NOMO-1 treated with dmso at 0.1 percent for 144 hours (cell line): ENCODE measurements around the gene NFAM1.

Source experiments
- DNase-seq: peaks from one replicate; lab custom pipeline; 2025; ENCODE audit not compliant: unreplicated experiment; lab: John Stamatoyannopoulos, UW

NFAM1 gene, protein sequence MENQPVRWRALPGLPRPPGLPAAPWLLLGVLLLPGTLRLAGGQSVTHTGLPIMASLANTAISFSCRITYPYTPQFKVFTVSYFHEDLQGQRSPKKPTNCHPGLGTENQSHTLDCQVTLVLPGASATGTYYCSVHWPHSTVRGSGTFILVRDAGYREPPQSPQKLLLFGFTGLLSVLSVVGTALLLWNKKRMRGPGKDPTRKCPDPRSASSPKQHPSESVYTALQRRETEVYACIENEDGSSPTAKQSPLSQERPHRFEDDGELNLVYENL

DNA sequence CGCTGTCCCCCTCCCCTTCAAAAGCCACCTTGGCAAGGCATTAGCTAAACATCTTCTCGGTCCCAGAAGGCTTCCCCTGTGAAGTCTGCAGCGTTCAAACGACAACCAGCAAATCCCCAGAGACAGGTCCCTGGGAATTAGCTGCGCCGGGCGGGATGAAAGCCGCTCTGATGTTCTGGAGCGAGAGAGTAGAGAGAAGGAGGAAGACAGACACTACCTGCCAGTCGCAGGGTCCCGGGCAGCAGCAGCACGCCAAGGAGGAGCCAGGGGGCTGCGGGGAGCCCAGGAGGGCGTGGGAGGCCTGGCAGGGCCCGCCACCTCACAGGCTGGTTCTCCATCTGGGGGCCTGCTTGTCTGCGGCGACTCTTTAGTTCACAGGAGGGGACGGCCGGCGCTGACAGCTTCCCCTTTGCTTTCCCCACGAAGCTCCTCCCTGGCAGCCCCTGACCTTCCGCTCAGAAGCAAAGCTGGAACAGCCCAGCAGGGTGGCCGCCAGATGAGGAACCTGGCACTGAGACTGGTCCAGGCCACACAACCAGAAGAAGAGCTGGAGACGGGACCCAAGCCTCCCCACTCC, at the start of gene NFAM1:
Gene NFAM1, minus strand, starts transcription at position 384 of the 577 bp plus-strand sequence. Its CDS starts 46 bp downstream, at position 338.
- peak; percentile 86 for DNase-seq

DNA sequence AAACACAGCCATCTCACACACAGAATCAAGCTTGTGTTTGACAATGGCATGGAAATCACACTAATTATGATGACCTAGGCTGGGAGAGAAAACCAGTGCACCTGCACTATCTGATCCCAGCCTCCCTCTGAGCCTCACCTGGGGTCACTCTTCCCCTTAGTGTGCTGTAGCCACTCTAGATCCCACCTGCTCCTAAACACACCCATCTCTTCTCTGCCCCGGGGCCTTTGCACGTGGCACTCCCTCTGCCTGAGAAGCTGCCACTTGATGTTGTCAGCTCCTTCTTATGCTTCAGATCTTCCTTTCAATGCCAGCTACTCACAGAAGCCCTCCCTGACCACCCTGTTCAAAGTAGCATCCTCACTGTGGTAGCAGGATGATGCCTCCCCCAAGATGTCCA, 42.9 kb upstream of the NFAM1 start:
- DNase-seq, result no peak

DNA sequence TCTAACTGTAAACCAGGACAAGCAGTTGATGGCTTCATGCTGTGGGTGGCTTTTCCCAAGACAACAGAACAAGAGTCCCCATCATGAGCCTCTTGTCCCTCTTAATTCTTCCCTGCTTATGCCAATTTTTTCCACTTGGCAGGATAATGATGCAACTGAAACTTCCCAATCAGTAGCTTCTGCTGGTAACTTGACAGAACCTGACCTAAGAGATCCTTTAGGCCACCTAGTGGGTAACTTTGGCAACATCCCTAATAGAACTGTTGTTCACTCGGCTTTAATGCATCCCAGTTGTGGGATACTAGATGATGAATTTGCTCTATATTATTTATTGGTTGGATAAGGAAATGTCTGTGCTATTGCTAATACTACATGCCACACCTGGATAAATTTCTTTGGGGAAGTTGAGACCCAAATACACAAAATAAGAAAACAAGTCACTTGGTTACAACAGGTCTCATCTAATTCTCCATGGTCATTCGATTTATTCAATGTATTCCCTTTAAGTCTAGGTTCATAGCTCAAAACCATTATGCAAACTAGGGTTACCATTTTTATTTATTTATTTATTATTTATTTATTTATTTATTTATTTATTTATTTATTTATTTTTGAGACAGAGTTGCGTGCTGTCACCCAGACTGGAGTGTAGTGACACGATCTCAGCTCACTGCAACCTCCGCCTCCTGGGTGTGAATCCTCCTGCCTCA, 41.4 kb upstream of the NFAM1 start:
- DNase-seq, result peak; percentile 4

DNA sequence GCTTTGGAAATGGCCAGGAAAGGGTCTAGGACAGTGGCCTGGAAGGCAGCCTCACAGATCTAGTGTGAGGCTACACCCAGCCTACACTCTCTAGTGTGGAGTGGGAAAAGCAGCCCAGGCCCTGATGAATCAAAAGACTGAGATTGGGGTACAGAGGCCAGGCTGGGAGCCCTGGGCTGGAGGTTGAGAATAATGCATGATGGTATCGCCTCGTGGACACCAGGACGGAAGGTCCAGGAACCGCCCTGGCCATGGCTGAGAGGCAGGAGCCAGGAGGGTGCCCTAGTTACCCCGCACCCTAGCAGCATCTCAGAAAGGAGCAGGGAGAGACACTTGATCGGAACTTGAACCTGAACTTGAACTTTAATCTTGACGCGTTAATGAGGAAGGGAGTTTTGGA, 40.5 kb upstream of the NFAM1 start:
- no peak for DNase-seq

DNA sequence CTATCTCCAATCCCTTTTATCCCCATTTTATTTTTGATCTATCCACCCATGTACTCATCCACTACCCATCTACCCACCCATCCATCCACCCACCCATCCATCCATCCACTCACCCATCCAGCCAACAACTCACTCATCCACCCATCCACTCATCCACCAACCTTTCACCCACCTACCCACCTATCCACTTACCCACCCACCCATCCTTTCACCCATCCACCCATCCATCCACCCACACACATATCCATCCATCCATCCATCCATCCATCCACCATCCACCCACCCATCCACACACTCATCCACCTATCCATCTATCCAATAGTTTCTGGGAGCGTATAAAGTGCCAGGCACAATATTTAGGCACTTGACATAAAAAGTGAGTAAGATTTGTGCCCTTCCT, 39.2 kb upstream of the NFAM1 start:
- DNase-seq, result no peak

DNA sequence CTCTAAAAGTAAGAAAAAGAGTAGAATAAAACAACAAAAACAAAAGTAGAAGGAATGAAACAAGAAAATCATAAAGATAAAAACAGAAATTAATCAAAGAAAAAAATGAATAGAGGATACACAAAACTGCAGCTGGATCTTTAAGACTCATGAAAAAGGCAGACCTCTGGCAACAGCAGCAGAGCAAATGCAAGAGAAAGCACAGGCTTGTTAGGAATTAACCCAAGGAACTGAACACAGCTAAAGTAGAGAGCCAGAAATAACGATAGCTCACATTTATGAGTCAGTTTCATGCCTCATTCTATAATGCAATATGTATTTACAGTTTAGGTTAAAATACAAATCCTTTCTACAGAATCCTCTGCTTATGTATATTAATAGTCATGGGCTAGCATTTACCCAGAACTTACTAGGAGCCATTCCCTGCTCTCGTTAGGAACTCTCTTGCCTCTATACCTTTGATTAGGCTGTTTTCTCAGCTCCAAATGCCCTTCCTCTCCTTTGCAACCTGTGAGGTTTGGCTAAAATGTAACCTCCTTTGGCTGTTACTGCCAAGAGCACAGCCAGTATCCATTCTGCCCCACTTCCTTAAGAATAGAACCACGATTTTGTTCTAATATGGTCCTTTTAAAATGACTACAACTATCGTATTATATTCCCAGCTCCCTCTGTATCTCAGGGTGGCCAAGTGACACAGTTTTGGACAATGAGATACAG, 38.3 kb upstream of the NFAM1 start:
- DNase-seq, result no peak

DNA sequence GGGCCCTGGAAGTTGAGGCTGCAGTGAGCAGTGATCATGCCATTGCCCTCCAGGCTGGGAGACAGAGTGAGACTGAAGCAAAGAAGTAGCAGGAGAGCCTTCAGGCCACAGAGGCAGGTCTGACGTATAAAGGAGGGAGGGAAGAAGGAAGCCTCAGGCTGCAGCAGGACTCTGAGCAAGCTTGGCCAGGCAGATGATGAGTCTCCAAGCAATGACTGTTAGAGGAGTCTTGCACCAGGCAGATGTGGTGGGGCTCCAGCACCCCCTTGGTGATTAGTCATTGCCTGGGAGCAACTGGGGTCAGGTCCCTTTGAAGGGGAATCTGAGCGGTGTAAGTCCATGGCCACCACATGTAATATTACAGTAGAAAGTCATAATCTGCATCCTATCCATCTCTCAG, 36.6 kb upstream of the NFAM1 start:
- DNase-seq, result no peak

DNA sequence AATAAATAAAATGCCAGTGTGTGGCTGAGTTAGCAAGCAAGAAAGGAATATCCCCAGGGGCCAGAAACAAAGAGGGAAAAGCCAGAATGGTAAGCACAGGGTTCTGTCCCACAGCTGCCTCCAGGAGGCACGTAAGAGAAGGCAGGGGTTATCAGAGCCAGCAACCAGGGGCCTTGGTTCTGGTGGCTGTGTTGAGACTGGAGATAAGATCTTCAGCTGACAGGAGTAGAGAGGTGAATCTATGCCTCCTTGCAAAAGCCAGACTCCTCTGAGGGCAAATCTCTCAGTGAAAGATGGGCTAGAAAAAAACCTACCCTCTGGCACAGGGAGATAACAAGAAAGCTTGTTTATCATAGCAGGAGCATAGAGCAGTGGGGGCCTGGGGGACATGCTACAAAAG, 29.8 kb upstream of the NFAM1 start:
- no peak for DNase-seq

DNA sequence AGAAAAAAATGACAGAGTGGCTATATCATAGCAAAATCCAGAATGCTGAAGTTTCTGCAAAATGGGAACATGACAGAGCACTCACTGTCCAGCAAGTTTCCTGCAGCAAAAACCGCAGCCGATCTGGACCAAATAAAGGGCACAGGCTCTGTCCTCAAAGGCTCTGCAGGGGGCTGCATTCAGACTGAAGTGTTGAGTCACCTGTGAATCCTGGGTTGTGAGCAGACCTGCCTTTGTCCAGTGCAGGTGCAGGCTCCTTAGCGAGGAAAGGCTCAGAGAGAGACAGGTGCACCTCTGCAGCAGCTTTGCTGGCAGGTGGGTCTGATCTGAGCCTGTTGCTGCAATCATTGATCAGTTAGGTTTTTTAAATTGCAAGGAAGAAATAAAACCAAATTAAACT, 29.3 kb upstream of the NFAM1 start:
- DNase-seq, result no peak

DNA sequence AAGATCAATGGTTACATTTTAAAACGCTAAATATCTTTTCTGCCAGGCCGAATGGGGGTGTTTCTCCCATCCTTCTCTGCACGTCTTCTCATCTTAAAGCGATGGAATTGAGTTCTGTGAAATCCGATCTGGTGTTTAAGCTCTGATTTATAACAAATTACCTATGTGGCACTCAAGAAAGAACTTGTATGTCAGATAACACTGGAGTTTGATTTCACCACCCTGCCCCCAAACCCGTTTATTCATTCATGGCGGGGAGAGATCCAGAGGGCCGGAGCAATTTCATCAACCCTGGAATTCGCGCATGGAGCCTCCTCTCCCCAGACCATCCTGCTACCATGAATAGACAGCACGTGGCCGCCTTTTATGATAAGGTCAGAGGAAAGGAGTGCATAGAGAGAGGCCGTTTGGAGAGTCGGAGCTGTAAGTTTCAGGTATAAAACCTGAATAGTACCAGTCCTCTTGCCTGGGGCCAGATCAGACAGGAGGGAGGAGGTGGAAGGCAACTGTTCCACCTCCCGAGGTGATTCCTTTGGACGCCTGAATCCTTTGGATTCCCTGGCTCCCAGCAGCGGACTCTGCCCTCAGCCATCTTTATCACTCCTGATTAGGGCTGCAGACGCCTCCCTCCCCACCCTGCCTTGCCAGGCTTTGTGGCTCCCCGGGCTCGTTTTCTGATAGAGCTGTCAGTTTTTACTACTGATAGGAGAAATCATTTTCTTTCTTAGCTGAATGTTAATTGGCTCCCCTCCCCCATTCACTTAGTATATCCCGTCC, 27.3 kb upstream of the NFAM1 start:
- DNase-seq, result no peak

DNA sequence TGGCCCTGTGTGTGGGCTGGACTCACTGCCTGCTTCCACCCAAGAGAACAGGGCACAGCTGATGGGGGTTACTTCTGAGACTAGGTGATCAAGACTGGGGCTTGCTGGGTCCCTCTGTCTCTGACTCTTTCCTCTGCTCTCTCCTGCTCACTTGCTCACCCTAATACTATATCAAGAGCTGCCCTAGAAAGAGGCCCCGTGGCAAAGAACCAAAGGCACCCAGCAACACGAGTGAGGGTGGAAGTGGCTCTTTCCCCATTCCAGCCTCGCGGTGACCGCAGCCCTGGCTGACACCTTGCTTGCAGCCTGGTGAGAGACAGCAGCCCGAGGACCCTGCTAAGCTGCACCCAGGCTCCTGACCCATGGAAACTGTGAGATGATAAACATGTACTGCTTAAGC, 20.7 kb upstream of the NFAM1 start:
- no peak for DNase-seq

DNA sequence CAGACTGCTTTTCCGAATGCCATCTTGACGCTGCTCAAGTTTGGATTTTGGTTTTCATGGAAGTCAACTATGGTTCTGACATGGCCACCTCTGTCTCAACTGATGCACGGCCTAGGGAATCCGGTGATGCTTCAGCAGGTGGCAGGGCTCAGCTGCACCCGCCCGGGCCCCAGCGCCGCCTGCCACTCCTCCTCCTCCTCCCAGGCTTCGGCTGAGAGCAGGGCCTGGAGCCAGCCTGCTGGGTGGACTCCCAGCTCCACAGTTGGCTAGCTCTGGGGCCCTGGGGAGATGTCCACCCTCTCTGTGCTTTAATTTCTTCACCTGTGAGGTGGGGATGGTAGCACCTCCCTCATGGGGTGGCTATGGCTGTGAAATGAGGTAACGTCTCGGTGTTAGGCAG, 20.3 kb upstream of the NFAM1 start:
- DNase-seq, result no peak

DNA sequence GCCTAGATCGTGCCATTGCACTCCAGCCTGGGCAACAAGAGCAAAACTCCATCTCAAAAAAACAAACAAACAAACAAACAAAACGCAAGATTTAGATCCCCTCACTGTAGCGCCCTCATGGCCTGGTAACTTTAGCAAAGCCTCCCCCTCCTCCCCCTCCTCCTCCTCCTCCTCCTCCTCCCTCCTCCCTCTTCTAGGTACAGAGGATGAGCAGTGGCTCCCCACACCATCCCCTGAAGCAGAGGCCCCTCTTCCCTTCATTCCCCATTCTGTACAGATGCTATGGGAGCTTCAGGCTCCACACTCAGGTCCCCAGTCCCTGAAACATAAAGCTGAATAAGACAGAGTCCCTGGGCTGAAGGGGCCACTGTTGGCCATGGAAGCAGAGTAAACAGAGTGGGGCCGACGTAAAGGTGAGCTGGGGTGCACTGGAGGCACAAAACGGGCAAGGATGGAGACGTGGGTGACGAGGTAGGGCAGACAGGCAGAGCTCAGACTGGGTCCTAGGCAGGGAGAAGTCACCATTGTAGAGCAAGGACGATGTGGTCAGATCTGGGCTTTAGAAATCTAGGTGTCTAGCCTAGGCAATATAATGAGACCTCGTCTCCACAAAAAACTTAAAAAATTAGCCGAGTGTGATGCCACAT, 19.4 kb upstream of the NFAM1 start:
- DNase-seq, result no peak

DNA sequence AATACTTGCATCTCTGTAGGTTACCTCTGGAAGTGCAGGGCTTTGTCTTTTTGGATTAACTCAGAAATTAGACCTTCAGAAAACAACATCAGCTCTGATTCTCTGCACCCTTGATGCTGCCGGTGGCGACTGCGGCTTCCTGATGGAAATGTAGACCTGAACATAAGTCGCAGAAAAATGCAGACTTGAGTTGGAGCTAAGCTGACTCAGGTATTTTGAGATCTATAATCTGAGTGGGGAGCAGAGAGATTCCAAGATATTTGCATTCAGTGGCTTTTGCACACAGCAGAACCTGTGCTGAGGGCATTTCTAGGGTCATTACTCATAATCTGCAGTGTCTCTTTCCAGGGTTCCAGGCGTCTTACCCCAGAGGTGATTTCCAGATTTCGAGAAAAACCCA, 18.7 kb upstream of the NFAM1 start:
- no peak for DNase-seq

DNA sequence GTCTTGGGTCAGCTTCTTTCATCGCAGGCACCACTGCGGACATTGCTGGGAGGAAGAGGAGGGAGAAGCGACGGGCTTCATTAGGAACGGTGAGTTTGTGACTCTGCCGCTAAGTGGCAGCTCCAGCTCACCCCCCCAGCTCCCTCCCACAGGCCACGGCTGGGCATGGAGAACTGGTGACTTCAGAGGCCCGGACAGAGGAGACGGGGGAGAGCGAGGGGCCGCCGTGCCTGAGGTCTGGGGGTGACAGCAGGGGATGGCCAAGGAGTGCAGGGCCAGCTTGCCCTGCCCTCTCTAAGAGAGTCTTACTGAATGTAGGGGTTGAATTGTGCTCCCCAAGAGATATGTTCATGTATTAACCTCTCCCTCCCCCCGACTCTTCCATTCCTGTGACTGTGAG, 13.9 kb upstream of the NFAM1 start:
- DNase-seq, result no peak

DNA sequence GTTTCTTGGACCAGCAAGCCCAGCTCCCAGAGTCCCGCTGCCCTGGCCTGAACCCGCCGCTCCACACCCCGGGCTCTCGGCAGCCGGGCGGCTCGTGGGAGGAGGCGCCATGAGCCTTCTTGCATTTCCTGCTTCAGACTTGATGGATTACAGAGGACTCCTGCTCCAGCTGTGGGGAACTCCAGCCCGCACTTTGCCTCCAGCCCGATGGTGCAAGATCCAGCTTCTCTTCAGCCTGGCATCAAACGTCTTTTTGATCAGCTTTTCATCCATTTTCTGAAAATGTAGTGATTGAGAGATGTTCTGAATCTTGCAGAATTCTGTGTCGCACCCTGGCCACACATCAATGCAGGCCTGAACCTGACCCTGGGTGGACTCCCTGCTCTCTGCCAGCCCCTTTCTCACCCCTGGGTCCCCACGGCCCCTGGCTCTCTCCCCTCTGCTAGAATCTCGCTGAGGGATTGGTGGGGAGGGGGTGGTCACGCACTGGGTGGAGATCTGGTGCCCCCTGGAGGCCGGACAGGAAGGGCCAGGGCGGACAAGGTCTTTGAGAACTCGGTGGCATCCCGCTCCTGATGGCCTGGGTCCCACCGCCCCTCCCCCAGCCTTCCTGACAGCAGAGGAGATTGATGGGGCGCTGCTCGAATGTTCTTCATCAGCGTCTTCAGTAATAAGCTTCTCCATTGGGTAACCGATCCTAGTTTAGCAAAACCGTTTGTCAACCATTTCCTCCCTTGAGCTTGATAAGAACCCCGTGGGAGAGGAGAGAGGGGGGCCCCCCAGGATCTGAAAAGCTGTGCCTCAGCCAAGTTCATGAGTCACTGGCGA, 12.1 kb upstream of the NFAM1 start:
- peak; percentile 91 for DNase-seq

DNA sequence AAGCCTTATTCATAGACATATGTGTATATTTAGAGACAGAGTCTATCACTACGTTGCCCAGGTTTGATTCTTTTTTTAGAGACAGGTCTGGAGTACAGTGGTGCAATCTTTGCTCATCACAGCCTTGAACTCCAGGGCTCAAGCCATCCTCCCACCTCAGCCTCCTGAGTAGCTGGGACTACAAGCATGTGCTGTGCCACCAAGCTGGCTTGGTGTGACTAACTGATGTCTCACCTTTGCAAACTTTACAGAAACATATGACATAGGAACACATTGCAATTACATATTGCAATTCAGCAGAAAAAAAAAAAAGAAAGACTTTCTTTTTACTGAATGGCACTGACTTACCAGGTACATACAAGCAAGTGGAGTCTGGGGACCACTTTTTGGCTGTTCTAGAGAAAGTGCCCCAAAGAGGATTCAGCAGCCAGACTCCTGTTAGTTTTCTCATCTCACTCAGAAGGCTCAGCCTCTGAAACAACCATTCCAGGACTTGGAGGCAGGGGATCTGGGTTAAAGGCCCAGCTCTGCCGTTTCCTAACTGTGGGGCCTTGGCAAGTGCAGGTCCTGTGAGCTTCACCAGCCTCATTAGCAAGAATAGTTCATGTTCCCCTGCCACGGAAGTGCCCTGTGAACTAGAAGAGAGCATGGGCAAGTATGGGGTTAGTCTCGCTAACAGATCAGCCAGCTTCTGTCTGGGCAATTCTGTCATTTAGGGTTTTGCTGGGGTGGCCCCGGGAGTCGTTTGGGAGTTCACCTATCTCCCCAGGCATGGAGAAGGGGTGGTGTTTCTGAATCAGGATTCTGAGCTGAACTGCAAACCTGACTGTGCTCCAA, 11.3 kb upstream of the NFAM1 start:
- no peak for DNase-seq

DNA sequence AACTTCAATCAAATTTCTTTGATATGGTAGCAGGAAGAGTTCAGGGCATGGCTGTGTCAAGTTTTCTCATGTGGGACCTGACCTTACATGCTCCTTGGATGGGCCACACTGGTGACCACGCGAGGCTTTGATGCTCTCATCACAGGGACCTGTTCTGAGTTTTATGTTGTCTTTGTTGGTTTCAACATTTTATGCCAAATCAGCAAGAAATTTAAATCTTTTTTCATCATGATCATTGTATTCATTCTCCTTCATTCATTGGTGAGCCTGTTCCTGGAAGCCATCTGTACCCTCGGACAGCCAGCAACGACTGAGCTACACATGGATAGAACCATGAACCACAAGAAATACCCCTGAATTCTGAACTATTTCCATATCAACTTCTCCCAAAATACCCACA, 10.5 kb upstream of the NFAM1 start:
- DNase-seq, result no peak

DNA sequence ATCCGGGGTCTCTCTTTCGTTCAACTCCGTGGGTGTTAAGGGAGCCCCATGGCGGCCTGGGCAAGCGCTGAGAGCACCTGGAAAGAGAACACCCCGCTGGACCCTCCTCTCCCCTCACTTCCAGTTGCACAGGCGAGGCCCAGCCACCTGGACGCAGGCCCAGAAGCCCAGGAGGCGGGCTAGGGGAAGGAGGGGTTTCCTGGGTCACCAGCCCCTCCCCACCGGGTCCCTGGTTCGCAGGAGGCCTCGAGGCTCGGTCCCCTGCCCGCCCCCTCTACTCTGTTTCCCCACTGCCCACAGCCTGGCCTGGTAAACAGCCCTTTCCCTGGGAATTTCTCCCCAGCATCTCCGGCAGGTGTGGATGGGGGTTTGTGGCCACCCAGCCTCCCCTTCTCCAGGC, 8.5 kb upstream of the NFAM1 start:
- DNase-seq, result no peak
